H4 (cell line): ENCODE measurements around the gene SNX8. TPM values are rescaled to one million over a fixed set of nuclear protein-coding genes. Genes with fewer than 3 reads are reported as not detected.
"Not testable (repeated sequence)": the region's sequence is repeated elsewhere in the genome, so short reads cannot be mapped to it uniquely, and the experiment has no call there.

ENCODE experiments used
- DNase-seq: peaks from one replicate; pipeline ENCODE4 v3.0.0-alpha.2; 2015; ENCODE audit warnings: low spot score
- total RNA-seq: library from RNA; depleted of rRNA; stranded (reverse); fragments of >200 nt; shearing (Covaris generic); gene quantifications from 2 replicates; pipeline ENCODE4 v1.2.3, GENCODE V29; 2014; rRNA removed

Gene SNX8, protein sequence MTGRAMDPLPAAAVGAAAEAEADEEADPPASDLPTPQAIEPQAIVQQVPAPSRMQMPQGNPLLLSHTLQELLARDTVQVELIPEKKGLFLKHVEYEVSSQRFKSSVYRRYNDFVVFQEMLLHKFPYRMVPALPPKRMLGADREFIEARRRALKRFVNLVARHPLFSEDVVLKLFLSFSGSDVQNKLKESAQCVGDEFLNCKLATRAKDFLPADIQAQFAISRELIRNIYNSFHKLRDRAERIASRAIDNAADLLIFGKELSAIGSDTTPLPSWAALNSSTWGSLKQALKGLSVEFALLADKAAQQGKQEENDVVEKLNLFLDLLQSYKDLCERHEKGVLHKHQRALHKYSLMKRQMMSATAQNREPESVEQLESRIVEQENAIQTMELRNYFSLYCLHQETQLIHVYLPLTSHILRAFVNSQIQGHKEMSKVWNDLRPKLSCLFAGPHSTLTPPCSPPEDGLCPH
- 27.7 and 40.2 TPM in 2 replicates for total RNA-seq

GRCh38 chr7:2314209-2314955 lies at the start of gene SNX8:
Gene SNX8, minus strand, starts transcription at chr7:2314441. Its CDS starts 20 bp downstream, at chr7:2314421.
- DNase-seq, result peak; percentile 94

GRCh38 chr7:2362385-2363088 lies 48.3 kb upstream of the SNX8 start:
- no peak for DNase-seq

DNA sequence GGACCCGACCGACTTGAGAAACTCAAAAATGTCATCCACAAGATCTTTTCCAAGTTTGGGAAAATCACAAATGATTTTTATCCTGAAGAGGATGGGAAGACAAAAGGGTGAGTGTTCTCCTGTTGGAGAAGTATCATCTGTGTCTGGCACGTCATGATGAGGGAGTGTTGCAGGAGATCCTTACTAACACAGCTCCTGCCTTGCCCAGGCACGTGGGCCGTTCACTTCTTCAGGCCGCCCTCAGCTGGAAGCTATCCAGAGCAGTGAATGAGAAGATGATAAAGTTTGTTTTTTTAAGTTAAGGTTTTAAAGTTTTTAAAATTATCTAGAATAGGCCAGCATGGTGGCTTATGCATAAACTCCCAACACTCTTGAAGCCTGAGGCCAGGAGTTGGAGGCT lies 46.6 kb upstream of the SNX8 start:
- DNase-seq, result no peak

GRCh38 chr7:2359610-2360009 lies 45.4 kb upstream of the SNX8 start:
- DNase-seq, result no peak

DNA sequence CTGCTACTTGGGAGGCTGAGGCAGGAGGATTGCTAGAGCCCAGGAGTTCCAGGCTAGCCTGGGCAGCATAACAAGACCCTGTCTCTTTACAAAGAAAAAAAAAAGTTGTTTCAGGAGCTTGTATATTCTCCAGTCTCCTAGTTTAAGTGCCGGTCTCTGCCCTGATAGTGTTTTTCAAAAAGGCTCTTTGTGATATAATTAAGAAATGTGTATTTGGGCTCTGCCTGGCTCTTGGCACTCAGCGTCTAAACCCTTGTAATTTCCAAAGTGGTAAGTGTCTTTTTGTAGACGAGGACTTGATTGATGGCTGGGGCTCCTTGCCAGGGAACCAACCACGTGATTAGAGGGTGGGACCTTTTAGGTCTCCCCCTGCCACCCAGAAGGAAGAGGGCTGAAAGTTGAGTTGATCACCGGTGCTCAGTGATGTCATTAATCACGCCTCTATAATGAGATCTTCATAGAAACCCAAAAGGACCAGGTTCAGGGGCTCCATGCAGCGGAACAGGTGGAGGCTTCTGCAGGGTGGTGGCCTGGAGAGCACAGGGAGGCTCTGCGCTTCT lies 44.8 kb upstream of the SNX8 start:
- DNase-seq, result no peak

DNA sequence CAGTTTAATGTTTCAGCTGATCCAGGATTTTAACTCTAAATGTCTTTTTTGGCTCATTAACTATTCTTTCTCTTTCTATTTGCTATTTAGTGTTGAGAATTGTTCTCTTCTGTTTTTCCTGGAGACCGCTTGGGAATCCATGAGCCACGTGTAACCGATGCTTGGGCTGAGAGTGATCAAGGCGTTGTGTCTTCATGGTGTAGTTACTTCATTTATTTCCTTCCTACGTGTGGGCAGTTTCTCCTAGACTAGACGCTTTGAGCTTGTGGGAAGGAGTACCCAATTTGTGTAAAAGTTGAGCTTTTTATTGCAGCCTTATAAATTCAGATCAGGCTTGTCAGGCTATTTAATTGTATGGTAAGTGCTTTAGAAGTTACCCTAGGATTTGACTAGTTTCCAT lies 43.3 kb upstream of the SNX8 start:
- no peak for DNase-seq

- DNase-seq, result no peak
Measured at GRCh38 chr7:2357165-2357564, 42.9 kb upstream of the SNX8 start.

DNA sequence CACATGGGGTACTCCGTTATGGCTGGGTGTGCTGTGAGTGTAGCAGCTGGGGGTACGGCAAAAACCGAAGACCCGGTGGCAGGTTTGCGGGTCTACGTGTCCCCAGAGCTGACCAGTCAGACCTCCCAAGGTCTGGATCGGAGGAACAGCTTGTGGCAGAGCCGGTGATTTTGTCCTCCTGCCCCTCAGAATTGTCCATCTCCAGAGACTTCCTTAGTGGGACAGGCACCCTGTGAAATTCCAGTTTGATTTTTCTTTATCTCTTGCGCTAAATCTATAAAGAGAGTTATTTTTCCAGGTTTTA lies 41.4 kb upstream of the SNX8 start:
- DNase-seq, result no peak

GRCh38 chr7:2354939-2355704 lies 40.9 kb upstream of the SNX8 start:
- DNase-seq, result no peak

- DNase-seq, result peak; percentile 98
Measured at GRCh38 chr7:2354186-2354938, 40.1 kb upstream of the SNX8 start, which contains the start of gene EIF3B. Gene EIF3B, plus strand, starts transcription at chr7:2354827. Its CDS starts 95 bp downstream, at chr7:2354922.

GRCh38 chr7:2353936-2354185 lies 39.6 kb upstream of the SNX8 start:
- peak; percentile 96 for DNase-seq

GRCh38 chr7:2353113-2353935 lies 39.1 kb upstream of the SNX8 start:
- DNase-seq, result no peak

DNA sequence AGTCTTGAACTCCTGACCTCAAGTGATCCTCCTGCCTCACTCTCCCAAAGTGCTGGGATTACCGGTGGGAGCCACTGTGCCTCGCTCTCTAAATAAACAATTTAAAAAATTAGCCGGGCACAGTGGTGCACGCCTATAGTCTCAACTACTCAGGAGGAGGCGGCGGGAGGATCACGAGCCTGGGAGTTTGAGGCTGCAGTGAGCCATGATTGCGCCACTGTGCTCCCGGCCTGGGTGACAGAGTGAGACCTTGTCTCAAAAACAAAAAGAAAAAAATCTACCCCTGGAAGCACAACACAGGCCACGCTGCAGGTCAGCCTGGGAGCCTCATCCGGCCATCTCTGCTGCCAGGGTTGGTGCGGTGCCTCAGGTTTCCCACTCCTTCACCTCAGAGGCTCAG lies 36.6 kb upstream of the SNX8 start:
- no peak for DNase-seq

GRCh38 chr7:2350055-2350454 lies 35.8 kb upstream of the SNX8 start:
- DNase-seq, result no peak

- not testable (repeated sequence) for DNase-seq
Measured at GRCh38 chr7:2347351-2348063, 33.3 kb upstream of the SNX8 start.

- DNase-seq, result no peak
Measured at GRCh38 chr7:2336626-2337299, 22.5 kb upstream of the SNX8 start.

- DNase-seq, result not testable (repeated sequence)
Measured at GRCh38 chr7:2332606-2333231, 18.5 kb upstream of the SNX8 start.

- no peak for DNase-seq
Measured at GRCh38 chr7:2331707-2332106, 17.5 kb upstream of the SNX8 start.
